Endothelial cell of umbilical vein (primary cell): Measurements from ENCODE around the gene EFCC1. TPM values are rescaled to one million over a fixed set of nuclear protein-coding genes. Genes with fewer than 3 reads are reported as not detected.

Source experiments
- BruUV-seq: library from RNA; stranded (reverse); fragments of 400-500 nt; replicated peaks from 2 replicates; lab custom pipeline; 2021; lab: Mats Ljungman, UMichigan
- CTCF ChIA-PET: fragments of 300-600, 350-600 bp; sonication (Branson Sonifier 250); formaldehyde crosslinking; loops from one replicate; lab custom pipeline; 2021; ENCODE audit warnings: antibody characterized with exemption, inconsistent platforms; lab: Charles Lee
- POLR2A ChIA-PET: fragments of 300-600, 350-600 bp; sonication (Branson Sonifier 250); formaldehyde crosslinking; loops from one replicate; lab custom pipeline; 2021; ENCODE audit warnings: antibody characterized with exemption, inconsistent platforms; lab: Charles Lee
- DNase-seq: peaks from one replicate; pipeline ENCODE4 v3.0.0-alpha.2; 2011; ENCODE audit warnings: low read depth, low spot score
- FAIRE-seq: peaks from 2 replicates; lab custom pipeline; 2011; peaks lifted over from hg19 to GRCh38; lab: Jason Lieb, UNC
- H2AFZ ChIP-seq: 2 replicates; pipeline ENCODE4 v1.6.0; 2012; ENCODE audit warnings: low read depth, low read length, control low read depth, inconsistent platforms
- H3K27ac ChIP-seq: 2 replicates; pipeline ENCODE4 v1.5.1; 2011; ENCODE audit warnings: low read depth, mild to moderate bottlenecking, control low read depth, low read length, moderate library complexity; ENCODE audit not compliant: insufficient read depth
- H3K27me3 ChIP-seq, 2 experiments: 2 replicates each; pipeline versions ENCODE4 v1.6.0 to v1.6.1; 2011; ENCODE audit warnings: low read length in 2 of 2, mixed read lengths in 1 of 2; ENCODE audit not compliant: control insufficient read depth in 2 of 2, insufficient read depth in 2 of 2
- H3K36me3 ChIP-seq, 2 experiments: 2 replicates in 1 of 2; 3 replicates in 1 of 2; pipeline ENCODE4 v1.5.1; 2011; ENCODE audit warnings: low read length in 2 of 2, mild to moderate bottlenecking in 1 of 2, moderate library complexity in 1 of 2; ENCODE audit not compliant: control insufficient read depth in 2 of 2, insufficient read depth in 2 of 2; ENCODE audit errors: extremely low read depth in 1 of 2
- H3K4me1 ChIP-seq: 3 replicates; pipeline ENCODE4 v1.5.1; 2011; ENCODE audit warnings: mild to moderate bottlenecking, low read length; ENCODE audit not compliant: control insufficient read depth, insufficient read depth; ENCODE audit errors: extremely low read depth
- H3K4me2 ChIP-seq: 2 replicates; pipeline ENCODE4 v1.6.1; 2011; ENCODE audit warnings: low read length, control low read depth, mixed read lengths; ENCODE audit not compliant: insufficient read depth
- H3K4me3 ChIP-seq, 3 experiments: fragments of 200-600 bp in 1 of 3; sonication (generic), shearing (Covaris generic) in 1 of 3; replicated peaks in 1 of 3; 2 replicates each; pipeline ENCODE4 v1.5.1; 2011 to 2016; ENCODE audit warnings: control low read depth in 3 of 3, low read length in 3 of 3, mild to moderate bottlenecking in 2 of 3, inconsistent platforms in 1 of 3, low read depth in 1 of 3, moderate library complexity in 1 of 3; ENCODE audit not compliant: insufficient read depth in 1 of 3
- H3K79me2 ChIP-seq: 2 replicates; pipeline ENCODE4 v1.6.0; 2012; ENCODE audit warnings: low read length, inconsistent platforms; ENCODE audit not compliant: control insufficient read depth, insufficient read depth
- H3K9ac ChIP-seq: replicated peaks from 2 replicates; pipeline ENCODE3; 2011; ENCODE audit warnings: low read length, control low read depth; ENCODE audit not compliant: insufficient read depth; ENCODE audit errors: extremely low read depth
- H3K9me1 ChIP-seq: replicated peaks from 3 replicates; pipeline ENCODE4 v1.6.0; 2011; ENCODE audit warnings: mild to moderate bottlenecking, low read length; ENCODE audit not compliant: control insufficient read depth, insufficient read depth; ENCODE audit errors: extremely low read depth
- H3K9me3 ChIP-seq: replicated peaks from 2 replicates; pipeline ENCODE4 v1.5.1; 2012; ENCODE audit warnings: low read length, inconsistent platforms; ENCODE audit not compliant: control insufficient read depth, insufficient read depth
- H4K20me1 ChIP-seq: replicated peaks from 2 replicates; pipeline ENCODE3; 2011; ENCODE audit warnings: mild to moderate bottlenecking, low read length; ENCODE audit not compliant: control insufficient read depth, insufficient read depth; ENCODE audit errors: extremely low read depth
- EZH2 ChIP-seq: IDR thresholded peaks from 2 replicates; pipeline ENCODE4 v1.6.1; 2012; ENCODE audit warnings: borderline replicate concordance, low read depth, mild to moderate bottlenecking, moderate library complexity, low read length, inconsistent platforms; ENCODE audit not compliant: severe bottlenecking
- GATA2 ChIP-seq: IDR thresholded peaks from 2 replicates; pipeline ENCODE4 v1.7.0; 2011; ENCODE audit warnings: low read depth, mild to moderate bottlenecking, moderate library complexity, mixed read lengths, low read length; ENCODE audit not compliant: insufficient read length, insufficient read depth
- POLR2AphosphoS5 ChIP-seq: IDR thresholded peaks from 2 replicates; pipeline ENCODE4 v1.6.1; 2012; ENCODE audit warnings: low read depth, mild to moderate bottlenecking, control low read depth, low read length, moderate library complexity; ENCODE audit not compliant: insufficient read depth
- dilution Hi-C: fragments of 300-500 bp; cut with MboI; formaldehyde crosslinking; loops from one replicate; pipeline ENCODE4 v1.15.0; 2019; ENCODE audit warnings: low sequenced_read_pairs; ENCODE audit not compliant: extremely low pct_ligation_motif_present
- intact Hi-C: fragments of 100-400 bp; cut with micrococcal nuclease; formaldehyde crosslinking; loops from one replicate; pipeline ENCODE4 v1.10.0; 2022
- polyA plus RNA-seq, 4 experiments: library from polyadenylated mRNA; depleted of rRNA in 3 of 4; stranded (reverse) in 3 of 4; unstranded in 1 of 4; fragments of >200 nt; gene quantifications; 2 replicates each; pipeline versions ENCODE4 v1.2.1 to v1.2.3, GENCODE V29; 2011 to 2012; ENCODE audit warnings: missing spikeins in 1 of 4
- total RNA-seq: library from RNA; stranded (reverse); gene quantifications from 2 replicates; pipeline ENCODE4 v1.2.3, GENCODE V29; 2021
- TF ChIP-seq, protein P1 (sequence below), 2 donors: IDR thresholded peaks; 1 replicate in 1 of 2; 2 replicates in 1 of 2; pipeline ENCODE4 v1.5.1; 2011; ENCODE audit warnings: low read length in 2 of 2, mild to moderate bottlenecking in 2 of 2, moderate library complexity in 2 of 2, control low read depth in 1 of 2, inconsistent platforms in 1 of 2, low read depth in 1 of 2; ENCODE audit not compliant: insufficient read depth in 1 of 2; ENCODE audit errors: extremely low read depth in 1 of 2

EFCC1 gene
- total and polyA plus RNA-seq, 2 donors (not counting 3 experiments of a cell fraction or from before 2014, with no cell fraction given): 0.73 to 1.3 TPM

DNA sequence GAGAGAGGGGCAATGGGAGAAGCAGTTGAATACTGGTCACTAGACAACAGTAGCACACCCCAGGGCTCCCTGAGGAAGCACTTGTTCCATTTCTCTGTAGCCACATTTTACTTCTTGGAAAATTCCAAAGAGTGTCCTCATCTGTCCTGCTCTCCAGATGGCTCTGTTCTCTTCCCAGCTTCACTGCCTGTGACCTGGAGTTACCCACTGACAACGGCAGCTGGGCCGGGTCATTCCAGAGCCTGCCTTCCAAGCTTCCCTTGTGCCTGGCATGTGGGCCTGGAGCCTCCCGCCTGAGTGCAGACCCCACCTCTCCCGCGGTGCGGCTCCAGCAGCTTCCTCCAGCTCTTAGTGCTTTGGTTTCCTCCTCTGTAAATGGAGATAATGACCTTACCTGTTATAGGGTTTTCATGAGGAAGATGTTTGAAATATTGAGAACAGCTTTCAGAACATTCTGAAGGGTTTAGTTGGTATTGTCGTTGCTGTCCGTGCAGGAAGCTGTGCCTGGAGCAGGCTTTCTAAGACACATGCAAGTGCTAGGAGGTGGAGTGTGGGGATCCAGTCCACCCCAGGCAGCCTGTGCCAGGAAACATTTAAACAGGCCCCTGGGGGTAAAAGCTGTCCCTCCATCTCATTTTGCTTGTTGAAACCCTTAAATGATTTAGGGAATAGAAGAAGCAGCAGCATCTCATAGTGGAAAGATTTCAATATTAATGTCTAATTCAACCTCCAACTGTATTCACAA lies 24.8 kb downstream of the EFCC1 start:
- Histone ChIP-seq H3K27ac (no peak overlapping the region), H3K9ac (no peak overlapping the region), H3K79me2 (no peaks in the 10 kb centered on the region), H3K9me1 (no peaks in the 10 kb centered on the region), H4K20me1 (no peaks in the 10 kb centered on the region), H3K9me3 (no peaks in the 10 kb centered on the region), H3K4me1 (peaks cover 10% of the 10 kb centered on the region), H3K27me3 (no peaks in the 10 kb centered on the region), H3K36me3 (no peaks in the 10 kb centered on the region), H3K4me2 (no peak overlapping the region), H2AFZ (no peak overlapping the region), H3K4me3 (no peak overlapping the region)
- no TSS peak for BruUV-seq
- DNase-seq (no peak), FAIRE-seq (no peak)
- TF ChIP-seq EZH2 (no peak), POLR2AphosphoS5 (no peak), GATA2 (no peak)
- TF ChIP-seq, protein P1, sequence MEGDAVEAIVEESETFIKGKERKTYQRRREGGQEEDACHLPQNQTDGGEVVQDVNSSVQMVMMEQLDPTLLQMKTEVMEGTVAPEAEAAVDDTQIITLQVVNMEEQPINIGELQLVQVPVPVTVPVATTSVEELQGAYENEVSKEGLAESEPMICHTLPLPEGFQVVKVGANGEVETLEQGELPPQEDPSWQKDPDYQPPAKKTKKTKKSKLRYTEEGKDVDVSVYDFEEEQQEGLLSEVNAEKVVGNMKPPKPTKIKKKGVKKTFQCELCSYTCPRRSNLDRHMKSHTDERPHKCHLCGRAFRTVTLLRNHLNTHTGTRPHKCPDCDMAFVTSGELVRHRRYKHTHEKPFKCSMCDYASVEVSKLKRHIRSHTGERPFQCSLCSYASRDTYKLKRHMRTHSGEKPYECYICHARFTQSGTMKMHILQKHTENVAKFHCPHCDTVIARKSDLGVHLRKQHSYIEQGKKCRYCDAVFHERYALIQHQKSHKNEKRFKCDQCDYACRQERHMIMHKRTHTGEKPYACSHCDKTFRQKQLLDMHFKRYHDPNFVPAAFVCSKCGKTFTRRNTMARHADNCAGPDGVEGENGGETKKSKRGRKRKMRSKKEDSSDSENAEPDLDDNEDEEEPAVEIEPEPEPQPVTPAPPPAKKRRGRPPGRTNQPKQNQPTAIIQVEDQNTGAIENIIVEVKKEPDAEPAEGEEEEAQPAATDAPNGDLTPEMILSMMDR (IDR thresholded peaks at IDR 0.05; ENCODE audit: extremely low read depth in 1 of 2, insufficient read depth in 1 of 2, low read depth in 1 of 2, low read length in 2 of 2): no peak
- ChIA-PET POLR2A (no interaction called here), CTCF (interaction anchor here (1.2 to 4.0 kb wide), 7 partner anchors 11 to 220 kb away, joined by 3 to 49 read pairs (median 10); no protein-coding TSS in a partner anchor)
- intact Hi-C loops: no loop called here
- dilution Hi-C loops: no loop called here
